GM19043 (cell line): ENCODE measurements around the gene SAMD4A.

Experiments used
- ATAC-seq: cut with Tn5 transposase; IDR thresholded peaks from one replicate; pipeline ENCODE4 v1.9.1; 2021; ENCODE audit warnings: low read depth; ENCODE audit not compliant: unreplicated experiment

Gene SAMD4A

DNA sequence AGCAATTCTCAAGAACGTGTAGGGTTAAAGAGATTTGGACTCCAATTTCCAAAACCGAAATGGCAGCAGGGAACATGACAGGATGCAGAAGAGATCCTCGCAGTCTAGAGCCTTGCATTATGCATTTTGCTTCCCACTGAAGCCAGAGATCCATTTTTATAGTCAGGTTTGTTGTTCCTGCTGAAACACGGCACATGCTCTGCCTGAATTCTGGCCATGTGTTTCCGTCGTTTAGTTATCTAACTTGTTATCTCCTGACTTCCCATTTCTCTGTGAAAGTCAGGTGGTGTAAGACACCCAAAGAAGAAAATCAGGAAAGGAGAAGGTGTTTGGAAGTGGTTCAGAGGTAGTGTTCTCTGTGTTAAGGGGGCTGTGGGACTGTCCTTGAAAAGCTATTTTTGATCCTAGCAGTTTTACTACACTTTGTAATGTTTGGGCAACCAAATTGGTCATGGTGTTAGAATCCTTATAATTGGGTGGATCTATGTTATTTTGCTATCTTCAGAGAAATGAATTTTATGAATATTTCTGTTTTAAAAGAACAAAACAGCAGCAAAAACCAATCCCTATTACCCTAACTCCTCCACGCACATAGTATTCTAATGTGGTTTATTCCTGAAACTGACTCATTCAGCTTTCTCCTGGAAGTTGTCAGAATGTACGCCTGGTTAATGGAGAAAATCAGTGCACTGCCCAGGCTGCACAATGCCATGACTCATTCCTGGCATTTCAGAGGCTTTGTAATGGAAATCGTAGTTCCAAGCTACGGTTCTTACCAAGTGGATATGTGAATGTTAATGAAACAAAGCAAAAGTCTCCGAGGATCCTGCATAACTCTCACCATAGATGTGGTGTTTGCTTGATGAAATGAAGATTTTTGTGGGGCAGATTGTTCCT is 110.1 kb downstream of the SAMD4A start:
- ATAC-seq = no peak

- ATAC-seq = no peak
Measured at GRCh38 chr14:54680651-54681050, 113.7 kb downstream of the SAMD4A start.

DNA sequence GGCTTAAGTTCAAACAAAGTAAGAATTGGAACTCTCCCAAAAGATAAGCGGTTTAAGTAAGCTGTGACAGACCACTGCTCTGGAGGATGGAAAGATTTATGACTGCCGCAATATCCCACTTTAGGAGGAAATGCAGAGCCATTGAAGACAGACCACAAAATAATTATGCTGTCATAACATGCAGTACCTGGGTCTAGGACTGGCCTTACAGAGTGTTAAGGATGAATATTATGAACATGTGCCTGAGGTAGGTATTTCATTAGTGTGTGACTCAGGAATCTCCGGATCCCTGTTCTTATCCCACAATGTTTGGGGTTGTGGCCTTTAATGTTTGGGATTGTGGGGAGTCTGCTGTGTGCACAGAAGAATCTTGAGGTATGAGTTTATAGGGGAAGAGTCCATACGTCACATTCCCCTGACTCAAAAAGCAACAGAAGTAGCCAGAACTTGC is 114.9 kb downstream of the SAMD4A start:
- no peak for ATAC-seq

DNA sequence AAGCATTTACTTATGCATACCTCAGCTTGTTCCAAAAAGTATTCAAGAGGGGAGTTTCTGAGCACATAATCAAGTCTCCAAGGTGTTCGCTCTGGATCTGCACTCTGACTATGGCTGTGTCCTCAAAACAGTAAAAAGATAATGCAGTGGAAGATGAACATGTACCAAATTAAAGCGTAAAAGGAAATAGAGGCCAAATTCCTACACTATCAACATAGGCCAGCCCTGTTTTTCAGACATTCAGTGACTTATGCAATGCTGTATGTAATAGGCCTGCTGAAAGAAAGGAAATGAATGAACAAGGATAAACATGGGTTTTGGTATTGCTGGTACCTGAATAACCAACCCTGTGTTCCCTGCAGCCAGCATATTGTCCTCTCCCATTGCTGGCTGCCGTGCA is 115.7 kb downstream of the SAMD4A start:
- no peak for ATAC-seq

DNA sequence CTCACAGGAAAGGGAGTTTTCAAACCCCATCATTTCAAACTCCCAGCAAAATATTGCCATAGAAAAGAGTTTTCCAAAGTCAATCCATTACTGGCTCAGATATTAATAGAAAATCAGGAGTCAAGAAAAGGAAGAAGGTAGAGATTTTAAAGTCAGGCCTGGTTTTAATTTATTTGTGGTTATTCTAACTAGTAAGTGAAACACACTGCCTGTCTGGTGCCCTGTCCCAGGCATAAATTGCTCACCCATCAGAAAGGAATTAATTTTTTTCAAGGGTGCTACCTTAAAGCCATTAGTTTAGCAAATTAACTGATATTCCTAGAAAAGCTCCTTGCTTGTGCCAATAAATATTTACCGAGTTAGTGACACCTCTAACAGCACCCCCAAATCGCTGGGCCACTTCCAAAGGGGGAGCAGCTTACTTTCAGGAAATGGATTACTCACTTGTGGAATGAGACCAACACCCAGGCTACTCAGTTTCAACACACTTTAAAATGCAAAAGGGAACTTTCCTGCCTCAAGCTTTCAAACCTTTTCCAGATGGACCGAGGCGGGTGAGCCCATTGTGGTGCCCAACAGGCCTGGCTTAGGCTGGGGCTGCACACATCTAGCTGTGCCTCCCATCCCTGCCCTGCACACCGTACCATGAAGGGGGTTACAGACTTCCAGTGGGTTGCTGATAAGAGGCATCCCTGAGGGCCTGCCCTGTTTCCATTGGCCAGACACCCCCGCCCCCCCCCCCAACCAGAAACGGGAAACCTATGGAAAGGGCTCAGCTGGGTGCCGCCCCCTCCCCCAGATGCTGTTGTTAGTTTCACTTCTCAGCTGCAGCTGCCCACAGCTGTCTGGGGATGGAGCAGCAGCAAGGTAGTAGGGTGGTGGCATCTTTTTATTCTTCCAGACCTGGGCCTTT is 117.2 kb downstream of the SAMD4A start:
- no peak for ATAC-seq

DNA sequence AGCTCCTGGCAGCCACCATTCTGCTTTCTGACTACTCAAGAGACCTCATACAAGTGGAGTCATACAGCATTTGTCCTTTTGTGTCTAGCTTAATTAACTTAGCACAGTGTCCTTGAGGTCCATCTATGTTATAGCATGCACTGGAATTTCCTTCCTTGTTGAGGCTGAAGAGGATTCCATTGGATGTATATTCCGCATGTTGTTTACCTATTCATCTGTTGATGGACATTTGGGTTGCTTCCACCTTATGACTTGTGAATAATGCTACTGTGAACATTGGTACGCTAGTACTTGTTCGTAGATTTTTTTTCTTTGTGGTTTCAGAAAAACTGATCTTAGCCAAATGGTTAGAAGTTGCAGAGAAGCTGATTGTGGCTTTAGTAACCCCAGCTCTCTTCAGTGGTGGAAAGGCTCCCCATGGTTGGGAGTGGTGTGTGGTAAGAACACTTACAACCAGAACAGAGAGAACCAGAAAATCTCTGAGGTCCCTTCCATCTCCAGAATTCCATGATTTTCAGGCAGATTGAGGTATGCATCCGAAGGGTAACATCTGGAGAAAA is 118.4 kb downstream of the SAMD4A start:
- no peak for ATAC-seq

- ATAC-seq = no peak
Measured at GRCh38 chr14:54686219-54686870, 119.4 kb downstream of the SAMD4A start.

DNA sequence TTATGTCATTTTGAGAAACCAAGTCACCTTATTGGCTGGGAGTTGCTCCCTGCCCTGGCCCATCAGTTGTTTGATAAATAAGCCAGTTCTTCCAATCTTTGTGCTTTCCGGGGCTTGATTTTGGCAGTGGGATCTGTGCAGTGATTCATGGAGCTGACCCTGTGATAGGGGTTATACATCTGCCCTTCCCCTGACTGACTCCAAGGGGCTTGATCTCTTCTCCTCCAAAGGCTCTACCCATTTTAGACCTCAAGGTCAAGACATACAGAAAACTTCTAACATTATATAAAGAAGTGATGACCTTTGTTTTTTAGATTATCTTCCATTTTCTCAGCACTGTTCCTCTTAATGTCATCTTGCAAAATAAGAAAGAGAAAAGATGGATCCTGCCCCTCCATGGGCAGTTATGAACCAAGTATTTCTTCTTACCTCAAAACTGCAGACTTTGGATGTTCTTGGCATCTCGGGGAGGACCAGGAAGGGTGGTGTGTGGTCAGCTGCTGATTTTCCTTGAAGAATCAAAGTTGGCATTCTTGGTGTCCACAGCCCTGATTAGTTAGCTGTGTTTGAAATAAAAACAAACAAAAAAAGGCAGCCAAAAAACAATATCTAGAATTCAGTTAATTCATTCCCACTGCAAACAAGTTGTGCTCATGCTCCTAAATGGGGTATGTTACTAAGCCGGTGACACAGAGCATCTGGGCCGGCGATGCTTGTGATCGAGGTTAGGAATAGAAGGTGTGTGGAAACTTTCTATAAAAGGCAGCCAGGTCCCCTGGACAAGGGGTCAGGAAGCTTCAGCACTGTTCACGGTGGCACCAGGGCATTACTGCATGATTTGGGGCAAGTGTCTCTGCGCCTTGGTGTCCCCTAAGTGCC is 120.2 kb downstream of the SAMD4A start:
- no peak for ATAC-seq

DNA sequence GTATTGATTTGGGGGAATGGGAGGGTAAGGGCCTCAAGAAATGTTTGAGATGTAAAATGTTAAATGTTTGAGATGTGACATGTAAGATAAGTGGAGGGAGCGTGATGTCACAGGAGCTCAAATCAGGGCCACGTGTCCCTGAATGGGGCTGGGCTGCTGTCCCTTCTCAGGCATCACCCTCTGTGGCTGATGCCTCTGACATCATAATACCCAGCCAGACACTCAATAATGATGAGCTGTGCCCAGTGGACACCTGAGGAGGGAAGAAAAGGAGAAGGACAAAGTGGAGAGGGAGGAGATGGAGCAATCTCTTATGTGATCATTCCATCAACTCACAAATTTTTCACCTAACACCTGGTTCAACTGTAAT is 120.8 kb downstream of the SAMD4A start:
- ATAC-seq = no peak

DNA sequence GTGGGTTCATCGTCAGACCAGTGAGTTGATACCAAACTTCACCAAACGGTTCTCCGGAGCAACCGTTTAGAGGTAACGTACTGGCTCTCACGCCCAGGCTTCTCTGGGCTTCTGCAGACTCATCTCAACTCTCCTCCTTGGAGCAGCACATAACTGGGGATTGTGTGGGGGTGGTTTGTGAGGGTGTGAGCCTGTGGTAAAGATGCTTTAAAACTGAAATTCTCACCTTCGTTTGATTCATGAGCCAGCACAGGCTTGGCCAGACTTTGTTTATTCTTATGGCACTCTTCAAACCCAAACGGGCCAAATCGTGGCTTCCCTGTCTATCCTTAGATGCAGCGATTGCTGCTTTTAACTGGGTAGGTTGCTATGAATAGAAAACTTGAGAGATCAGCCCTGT is 121.3 kb downstream of the SAMD4A start:
- ATAC-seq = no peak

- no peak for ATAC-seq
Measured at GRCh38 chr14:54689928-54690327, 123.0 kb downstream of the SAMD4A start.

GRCh38 chr14:54690887-54691286 is 124.0 kb downstream of the SAMD4A start:
- ATAC-seq = no peak

DNA sequence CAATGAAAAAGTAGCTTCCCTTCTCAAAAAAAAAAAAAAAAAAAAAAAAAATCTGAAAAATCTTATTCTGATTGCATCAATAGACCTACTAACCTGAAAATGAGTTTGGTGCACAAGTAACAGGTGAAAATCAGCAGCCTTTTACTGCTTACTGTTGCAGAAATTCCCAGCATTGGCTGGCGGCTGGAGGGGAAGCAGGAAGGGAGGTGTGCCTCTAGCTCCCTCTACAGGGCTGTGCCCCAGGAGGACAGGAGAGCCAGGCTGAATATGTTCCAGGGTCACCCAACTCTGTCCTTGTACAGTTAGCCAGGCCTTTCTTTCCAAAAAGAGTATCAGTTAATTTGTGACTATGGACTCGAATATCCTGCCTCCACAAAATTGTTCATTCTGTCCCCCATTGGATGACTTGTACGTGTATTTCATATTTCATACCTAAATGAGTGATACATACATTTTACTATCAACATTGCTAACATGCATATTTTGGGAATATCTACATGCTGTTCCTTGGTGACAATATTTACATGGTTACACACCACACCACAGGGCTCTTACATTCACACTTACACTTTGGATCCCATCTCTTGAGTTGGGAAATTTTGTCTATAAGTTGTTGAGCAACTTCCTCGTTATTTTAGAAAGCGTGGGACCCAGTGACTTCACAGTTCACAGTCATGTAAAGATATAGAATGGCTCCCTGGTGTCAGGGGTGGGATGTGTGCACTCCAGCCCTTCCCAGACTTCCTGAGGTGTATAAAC is 124.8 kb downstream of the SAMD4A start:
- peak; percentile 64 for ATAC-seq

DNA sequence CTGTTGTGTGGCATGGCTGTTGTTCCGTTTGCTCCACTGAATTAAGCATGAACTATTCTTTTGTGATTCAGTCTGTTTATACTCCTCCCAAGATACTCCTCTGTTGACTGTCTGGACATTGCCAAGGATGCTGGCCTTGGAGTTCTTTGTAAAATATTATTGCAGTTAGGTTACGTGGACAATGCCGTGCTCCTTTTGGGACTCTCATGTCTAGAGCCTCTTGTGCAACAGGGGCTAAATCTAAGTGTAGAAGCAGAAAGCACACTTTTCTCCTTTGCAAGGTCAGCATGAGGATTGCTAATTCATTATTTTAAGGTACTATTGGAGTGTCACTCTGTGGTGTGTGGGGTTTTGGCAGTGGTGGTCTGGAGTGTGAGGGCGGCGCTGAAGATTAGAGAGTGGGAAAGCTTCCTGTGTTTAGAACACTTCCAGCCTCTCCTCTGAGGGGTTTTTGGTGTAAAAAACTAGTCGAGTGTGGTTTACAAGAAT is 125.4 kb downstream of the SAMD4A start:
- no peak for ATAC-seq

DNA sequence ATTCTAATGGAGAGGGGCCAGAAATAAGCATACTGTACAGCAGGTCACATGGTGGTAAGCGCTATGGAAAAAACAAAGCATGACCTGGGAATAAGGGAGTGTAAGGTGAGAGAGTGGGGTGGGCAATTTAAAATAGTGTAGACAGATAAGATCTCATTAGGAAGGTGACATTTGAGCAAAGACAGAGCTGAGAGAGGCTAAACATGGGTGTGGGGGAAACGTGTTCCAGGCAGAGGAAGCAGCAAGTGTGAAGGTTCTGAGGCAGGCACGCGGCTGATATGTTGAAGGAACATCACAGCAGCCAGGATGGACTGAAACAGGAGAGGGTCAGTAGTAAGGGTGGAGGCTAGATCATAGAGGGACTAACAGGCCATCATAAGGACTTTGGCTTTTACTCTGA is 126.8 kb downstream of the SAMD4A start:
- ATAC-seq = no peak

DNA sequence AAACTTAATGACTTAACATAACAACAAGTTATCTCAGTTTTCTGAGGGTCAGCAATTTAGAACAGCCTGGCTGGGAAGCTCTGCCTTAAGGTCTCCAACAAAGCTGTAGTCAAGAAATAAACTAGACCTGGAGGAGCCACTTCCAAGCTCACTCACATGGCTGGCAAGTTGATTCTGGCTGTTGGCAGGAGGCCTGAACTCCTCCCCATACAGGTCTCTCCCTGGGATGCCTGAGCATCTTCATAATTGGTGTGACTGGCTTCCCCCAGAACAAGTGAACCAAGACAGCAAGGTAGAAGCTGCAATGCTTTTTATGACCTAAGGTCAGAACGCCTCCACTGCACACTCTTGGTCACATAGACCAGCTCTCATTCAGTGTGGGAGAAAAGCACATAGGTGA is 128.3 kb downstream of the SAMD4A start:
- ATAC-seq = no peak

GRCh38 chr14:54697001-54697400 is 130.1 kb downstream of the SAMD4A start:
- no peak for ATAC-seq

DNA sequence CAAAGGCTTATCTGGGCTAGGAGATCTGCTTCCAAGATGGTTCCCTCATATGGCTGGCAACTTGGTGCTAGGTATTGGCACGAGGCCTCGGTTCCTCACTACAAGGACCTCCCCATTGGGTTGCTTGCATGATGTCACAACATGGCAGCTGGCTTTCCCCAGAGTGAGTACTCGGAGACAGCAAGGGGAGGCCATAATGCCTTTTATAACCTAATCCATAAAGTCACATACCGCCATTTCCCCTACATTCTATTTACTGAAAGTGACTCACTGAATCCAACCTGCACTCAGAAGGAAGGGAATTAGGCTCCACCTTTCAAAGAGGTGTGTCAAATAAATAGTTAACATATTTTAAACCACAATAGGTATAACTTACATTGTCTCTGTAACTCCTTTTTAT is 130.9 kb downstream of the SAMD4A start:
- no peak for ATAC-seq

GRCh38 chr14:54698501-54698900 is 131.6 kb downstream of the SAMD4A start:
- ATAC-seq = no peak
